HepG2 (cell line): ENCODE measurements around the gene APOC4. TPM values are rescaled to one million over a fixed set of nuclear protein-coding genes. Genes with fewer than 3 reads are reported as not detected.
A peak's percentile ranks its signal among the peaks of the same experiment; 100 is the strongest.

ENCODE experiments used
- ATAC-seq: fragments of 200-7000 bp; cut with Tn5 transposase; 3 replicates; pipeline ENCODE4 v1.9.1; 2020; ENCODE audit warnings: mild to moderate bottlenecking, moderate library complexity
- BruUV-seq: library from RNA; stranded (reverse); fragments of 400-500 nt; replicated peaks from 2 replicates; lab custom pipeline; 2021; lab: Mats Ljungman, UMichigan
- CTCF ChIA-PET: fragments of 300-600 bp; formaldehyde crosslinking; extraction: SDS; loops from one replicate; lab custom pipeline; 2021; ENCODE audit warnings: low total read pairs, inconsistent platforms, low intra/inter-chr PET ratio; lab: Yijun Ruan, JAX
- POLR2A ChIA-PET: fragments of 350-600 bp; sonication (Branson Sonifier 250); formaldehyde crosslinking; loops from one replicate; lab custom pipeline; 2020; ENCODE audit warnings: antibody characterized with exemption, inconsistent platforms; lab: Yijun Ruan, JAX
- DNase-seq: peaks from one replicate; pipeline ENCODE4 v3.0.0-alpha.2; 2015; ENCODE audit warnings: low spot score
- FAIRE-seq: peaks from 3 replicates; lab custom pipeline; 2011; peaks lifted over from hg19 to GRCh38; lab: Jason Lieb, UNC
- H2AFZ ChIP-seq: one replicate; pipeline ENCODE4 v1.6.1; 2011; ENCODE audit warnings: low read length, inconsistent platforms
- H3K27ac ChIP-seq: fragments of 300-600 bp; 3 replicates; pipeline ENCODE4 v1.8.0; 2011; ENCODE audit warnings: mixed run types, mild to moderate bottlenecking, mixed read lengths, low read length, inconsistent platforms; ENCODE audit not compliant: insufficient read depth; ENCODE audit errors: extremely low read length
- H3K27me3 ChIP-seq, 2 experiments: fragments of 200-600 bp in 1 of 2; 2 replicates in 1 of 2; 3 replicates in 1 of 2; pipeline versions ENCODE4 v1.6.0 to v1.8.0; 2011; ENCODE audit warnings: low read length in 2 of 2, mild to moderate bottlenecking in 2 of 2, moderate library complexity in 2 of 2, inconsistent platforms in 1 of 2; ENCODE audit not compliant: insufficient read depth in 2 of 2, control insufficient read depth in 1 of 2
- H3K36me3 ChIP-seq, 2 experiments: fragments of 200-600 bp in 1 of 2; replicated peaks in 1 of 2; 2 replicates in 1 of 2; 3 replicates in 1 of 2; pipeline versions ENCODE4 v1.5.1 to v1.8.0; 2011; ENCODE audit warnings: low read length in 2 of 2, inconsistent platforms in 1 of 2; ENCODE audit not compliant: insufficient read depth in 2 of 2, control insufficient read depth in 1 of 2
- H3K4me1 ChIP-seq: 2 replicates; pipeline ENCODE4 v1.5.1; 2012; ENCODE audit warnings: low read length, inconsistent platforms; ENCODE audit not compliant: insufficient read depth
- H3K4me2 ChIP-seq: 2 replicates; pipeline ENCODE4 v1.6.0; 2011; ENCODE audit warnings: low read depth, low read length, inconsistent platforms
- H3K4me3 ChIP-seq, 3 experiments: fragments of 200-600 bp in 1 of 3; sonication (generic), shearing (Covaris generic) in 1 of 3; replicated peaks in 1 of 3; 2 replicates each; pipeline ENCODE4 v1.5.1; 2011 to 2016; ENCODE audit warnings: low read length in 3 of 3, inconsistent platforms in 2 of 3, low read depth in 2 of 3, mild to moderate bottlenecking in 2 of 3, control low read depth in 1 of 3, mixed read lengths in 1 of 3; ENCODE audit not compliant: insufficient read depth in 1 of 3
- H3K79me2 ChIP-seq: one replicate; pipeline ENCODE4 v1.6.1; 2011; ENCODE audit warnings: low read length, inconsistent platforms; ENCODE audit not compliant: insufficient read depth
- H3K9ac ChIP-seq: 2 replicates; pipeline ENCODE4 v1.6.0; 2011; ENCODE audit warnings: mild to moderate bottlenecking, low read depth, low read length, inconsistent platforms; ENCODE audit not compliant: insufficient read depth
- H3K9me3 ChIP-seq: 2 replicates; pipeline ENCODE4 v1.5.1; 2012; ENCODE audit warnings: mild to moderate bottlenecking, low read length
- H4K20me1 ChIP-seq: 2 replicates; pipeline ENCODE4 v1.6.0; 2011; ENCODE audit warnings: inconsistent platforms, mild to moderate bottlenecking, low read length, moderate library complexity; ENCODE audit not compliant: insufficient read depth
- AGO2 ChIP-seq: fragments of 200-400 bp; formaldehyde crosslinking; optimal IDR thresholded peaks from 2 replicates; pipeline ENCODE3; 2017; ENCODE audit warnings: mild to moderate bottlenecking, low read depth, low read length, moderate library complexity
- ARID2 ChIP-seq: sonication (generic); formaldehyde crosslinking; IDR thresholded peaks from 2 replicates; pipeline ENCODE4 v1.8.1; 2022; ENCODE audit warnings: mild to moderate bottlenecking, missing genetic modification reagents, borderline replicate concordance
- CEBPB ChIP-seq: IDR thresholded peaks from 2 replicates; pipeline ENCODE4 v1.6.1; 2011; ENCODE audit warnings: low read depth, low read length, improper control_type of control experiment, borderline replicate concordance
- FOXO4 ChIP-seq: sonication (generic); formaldehyde crosslinking; conservative IDR thresholded peaks from 2 replicates; pipeline ENCODE4 v1.8.1; 2023; ENCODE audit warnings: missing genetic modification reagents
- HMGXB4 ChIP-seq, 2 experiments: sonication (generic) in 1 of 2; formaldehyde crosslinking in 1 of 2; IDR thresholded peaks; 2 replicates each; pipeline versions ENCODE4 v1.4.0 to v1.6.1; 2018 to 2020; ENCODE audit warnings: missing genetic modification reagents in 2 of 2, borderline replicate concordance in 1 of 2, low read depth in 1 of 2, mild to moderate bottlenecking in 1 of 2, missing biosample characterization in 1 of 2
- MEIS1 ChIP-seq: sonication (generic); formaldehyde crosslinking; IDR thresholded peaks from 2 replicates; pipeline ENCODE4 v1.9.0; 2021; ENCODE audit warnings: mild to moderate bottlenecking, missing genetic modification reagents, moderate library complexity, borderline replicate concordance
- RBFOX2 ChIP-seq: fragments of 200-400 bp; formaldehyde crosslinking; IDR thresholded peaks from 2 replicates; pipeline ENCODE4 v1.6.1; 2017; ENCODE audit warnings: low read depth, mild to moderate bottlenecking, low read length
- ZNF557 ChIP-seq: sonication (generic); formaldehyde crosslinking; IDR thresholded peaks from 2 replicates; pipeline ENCODE4 v1.4.0; 2020; ENCODE audit warnings: missing genetic modification reagents
- WGBS: methylation state at CpG from one replicate; pipeline ENCODE4 v1.1.6; 2017; ENCODE audit warnings: low lambda C conversion rate; 5-methylcytosine and 5-hydroxymethylcytosine counted together
- in situ Hi-C: cut with HindIII; loops from 2 replicates; pipeline ENCODE4 v1.10.0; 2017; ENCODE audit warnings: low pct_unique_long_range_greater_than_20kb; ENCODE audit not compliant: extremely low pct_ligation_motif_present
- intact Hi-C: fragments of 100-400 bp; cut with micrococcal nuclease; formaldehyde crosslinking; loops from one replicate; pipeline ENCODE4 v1.10.0; 2022; ENCODE audit not compliant: unreplicated experiment
- polyA plus RNA-seq, 8 experiments: library from polyadenylated mRNA; depleted of rRNA in 3 of 8; stranded (reverse) in 7 of 8; unstranded in 1 of 8; fragments of >200 nt; fragmentation: Illumina TruSeq in 4 of 8; extraction: Trizol in 4 of 8; gene quantifications; 2 replicates each; pipeline versions ENCODE4 v1.2.1 to v1.2.3, GENCODE V29; 2011 to 2016; ENCODE audit warnings: low read depth in 4 of 8, missing spikeins in 1 of 8, mixed read lengths in 1 of 8; ENCODE audit not compliant: insufficient read depth in 1 of 8
- total RNA-seq, 5 experiments: library from RNA; depleted of rRNA; stranded (reverse); fragments of >200 nt; fragmentation: Illumina TruSeq; extraction: Trizol; gene quantifications; 2 replicates each; pipeline ENCODE4 v1.2.3, GENCODE V29; 2016; ENCODE audit warnings: low read depth in 1 of 5

Gene APOC4
- total and polyA plus RNA-seq, 2 of the 13 experiments (the other 11 are each of a cell fraction or from before 2014, with no cell fraction given): 0.46 TPM; not detected in 1

DNA sequence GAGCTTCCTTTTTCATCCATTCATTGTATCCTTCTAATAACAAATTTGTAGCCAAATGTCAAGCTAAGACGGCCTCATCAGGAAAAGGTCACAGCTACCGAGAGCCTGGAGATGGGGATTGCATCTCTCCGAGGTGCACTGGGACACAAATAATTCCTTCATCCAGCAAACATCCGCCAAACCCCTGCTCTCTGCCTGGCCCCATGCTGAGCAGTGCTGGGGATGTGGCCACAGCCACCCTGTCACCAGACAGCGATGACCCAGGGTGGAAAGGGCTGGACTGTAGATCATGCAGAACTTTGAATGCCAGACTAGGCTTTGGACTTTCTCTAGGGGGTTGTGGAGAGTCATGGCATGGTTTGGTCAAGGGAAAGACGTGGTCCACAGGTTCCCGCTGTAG, 49.1 kb upstream of the APOC4 start (continued):
- no peak for TF ChIP-seq FOXO4 (CRISPR knock-in tag)
- no peak for TF ChIP-seq ARID2 (CRISPR knock-in tag)
- no peak for TF ChIP-seq ZNF557 (CRISPR knock-in tag)

DNA sequence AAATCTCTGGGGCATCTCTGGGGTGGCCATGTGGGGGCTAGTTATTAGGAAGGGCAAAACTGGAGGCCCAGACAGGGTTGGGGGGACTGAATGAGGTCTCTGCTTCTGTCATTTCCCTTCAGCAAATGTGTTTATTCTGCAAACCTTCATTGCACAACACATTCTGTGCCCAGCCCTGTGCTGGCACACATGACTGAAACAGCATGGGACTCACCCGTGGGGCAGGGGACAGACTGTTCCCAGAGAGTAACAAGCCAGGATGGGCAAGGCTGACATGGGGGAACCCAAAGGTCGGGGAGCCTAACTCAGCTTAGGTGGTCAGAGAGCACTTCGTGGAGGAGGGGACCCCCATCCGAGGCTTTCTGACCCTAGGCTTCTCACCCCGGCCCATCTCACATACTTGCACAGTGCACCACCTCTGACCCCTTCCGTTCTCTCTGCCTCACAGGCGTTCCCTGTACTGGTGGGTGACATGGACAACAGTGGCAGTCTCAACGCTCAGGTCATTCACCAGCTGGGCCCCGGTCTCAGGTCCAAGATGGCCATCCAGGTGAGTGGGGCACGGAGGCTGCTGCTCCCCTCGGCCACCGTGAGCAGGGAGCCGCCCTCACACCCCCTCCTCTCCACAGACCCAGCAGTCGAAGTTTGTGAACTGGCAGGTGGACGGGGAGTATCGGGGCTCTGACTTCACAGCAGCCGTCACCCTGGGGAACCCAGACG, 48.5 kb upstream of the APOC4 start:
- Histone ChIP-seq H3K27ac (no peak overlapping the region), H3K4me2 (no peak overlapping the region), H3K9me3 (no peaks in the 10 kb centered on the region), H4K20me1 (no peaks in the 10 kb centered on the region), H2AFZ (no peak overlapping the region), H3K4me3 (no peak overlapping the region), H3K36me3 (peaks cover 42 to 55% of the 10 kb centered on the region in 2 experiments), H3K79me2 (peaks cover 39% of the 10 kb centered on the region), H3K4me1 (peaks cover 28% of the 10 kb centered on the region), H3K9ac (no peak overlapping the region), H3K27me3 (no peaks in the 10 kb centered on the region; a peak in 1 of 5 replicates)
- DNase-seq (no peak), FAIRE-seq (no peak), ATAC-seq (no peak)
- WGBS: 99% methylated on average over 9 of the region's 18 CpGs
- CTCF ChIA-PET: no interaction called here
- POLR2A ChIA-PET: no interaction called here
- in situ Hi-C loops (no loop called here), intact Hi-C loops (no loop called here)
- no TSS peak for BruUV-seq
- TF ChIP-seq RBFOX2: peak; percentile 35; the same call in 1 of the 2 replicates
- peak; percentile 18 for TF ChIP-seq AGO2
- TF ChIP-seq HMGXB4 (CRISPR knock-in tag; IDR thresholded peaks at IDR 0.05; ENCODE audit: borderline replicate concordance in 1 of 2, low read depth in 1 of 2): no peak
- no peak for TF ChIP-seq MEIS1 (CRISPR knock-in tag)
- peak; percentile 33; the same call in 1 of the 2 replicates for TF ChIP-seq CEBPB
- TF ChIP-seq, all 625 proteins: peak for 3
